LNCaP clone FGC (cell line): ENCODE data around the gene CNOT6L.
"Not testable (repeated sequence)": the region's sequence is repeated elsewhere in the genome, so short reads cannot be mapped to it uniquely, and the experiment has no call there.

Source experiments
- DNase-seq: peaks from one replicate; pipeline ENCODE4 v3.0.0-alpha.2; 2011; ENCODE audit warnings: low read depth
- H3K4me3 ChIP-seq: 2 replicates; pipeline ENCODE4 v1.5.1; 2011; ENCODE audit warnings: mild to moderate bottlenecking, low read depth, low read length, control low read depth
- CTCF ChIP-seq: IDR thresholded peaks from 2 replicates; pipeline ENCODE4 v1.5.1; 2012; ENCODE audit warnings: mild to moderate bottlenecking; ENCODE audit not compliant: control insufficient read depth, insufficient read depth; ENCODE audit errors: extremely low read depth

Gene CNOT6L

GRCh38 chr4:77745792-77746191, 73.4 kb downstream of the CNOT6L start:
- no peak for DNase-seq
- H3K4me3 ChIP-seq, result no peak overlapping the region
- no peak for TF ChIP-seq CTCF

- no peak overlapping the region for H3K4me3 ChIP-seq
- TF ChIP-seq CTCF, result no peak
- DNase-seq, result no peak
Observed at GRCh38 chr4:77742054-77742453, 77.1 kb downstream of the CNOT6L start.

- no peak for TF ChIP-seq CTCF
- H3K4me3 ChIP-seq, result no peak overlapping the region
- no peak for DNase-seq
Observed at GRCh38 chr4:77740480-77740879, 78.7 kb downstream of the CNOT6L start.

GRCh38 chr4:77734928-77735327, 84.2 kb downstream of the CNOT6L start:
- H3K4me3 ChIP-seq, result no peak overlapping the region
- DNase-seq, result no peak
- no peak for TF ChIP-seq CTCF

GRCh38 chr4:77731656-77732055, 87.5 kb downstream of the CNOT6L start:
- no peak for DNase-seq
- H3K4me3 ChIP-seq, result no peak overlapping the region
- TF ChIP-seq CTCF, result no peak

GRCh38 chr4:77728420-77728819, 90.7 kb downstream of the CNOT6L start:
- DNase-seq, result no peak
- no peak overlapping the region for H3K4me3 ChIP-seq
- no peak for TF ChIP-seq CTCF

GRCh38 chr4:77721073-77721472, 98.1 kb downstream of the CNOT6L start:
- H3K4me3 ChIP-seq, result no peak overlapping the region
- DNase-seq, result no peak
- no peak for TF ChIP-seq CTCF

GRCh38 chr4:77718500-77718899, 100.7 kb downstream of the CNOT6L start:
- not testable (repeated sequence) for DNase-seq, H3K4me3 ChIP-seq
